ENCODE measurements around the gene ZBTB21. TPM values are rescaled to one million over a fixed set of nuclear protein-coding genes. Genes with fewer than 3 reads are reported as not detected.
"Not testable (repeated sequence)": the region's sequence is repeated elsewhere in the genome, so short reads cannot be mapped to it uniquely, and the experiment has no call there.

The ZBTB21 gene
- total and polyA plus RNA-seq, 5 donors from 2014 or later = 2.4 to 107 (median 5.7) TPM

DNA sequence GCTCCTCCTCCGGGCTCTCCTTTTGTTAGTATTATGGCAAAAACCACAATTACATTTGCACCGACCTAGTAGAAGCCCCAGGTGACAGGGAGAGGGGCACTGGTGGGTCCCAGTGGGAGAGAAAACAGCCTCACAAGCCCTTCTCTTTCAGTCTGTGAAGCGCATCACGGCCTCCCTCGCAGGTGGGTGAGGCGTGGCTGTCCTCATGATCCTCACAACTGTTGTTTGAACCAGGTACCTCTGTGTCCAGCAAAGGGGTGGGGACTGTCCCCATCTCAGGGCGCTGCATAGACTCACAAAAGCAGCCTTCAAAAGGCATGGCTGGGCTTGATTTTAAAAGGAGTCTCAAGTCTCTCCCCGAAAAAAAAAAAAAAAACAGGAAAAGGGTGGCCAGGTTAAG is 48.4 kb downstream of the ZBTB21 start:
- Histone ChIP-seq H3K27me3 (ENCODE audit: control insufficient read depth, insufficient read depth, low read length) (peaks cover 5% of the 10 kb centered on the region), H3K4me3 (ENCODE audit: low read depth, low read length) (no peak overlapping the region), H3K36me3 (ENCODE audit: control insufficient read depth, insufficient read depth, low read length) (no peaks in the 10 kb centered on the region), H3K4me1 (ENCODE audit: control insufficient read depth, insufficient read depth, low read length, poor library complexity, severe bottlenecking) (no peaks in the 10 kb centered on the region), H3K27ac (ENCODE audit: insufficient read depth, low read length, poor library complexity, severe bottlenecking) (no peak overlapping the region), H3K9me3 (ENCODE audit: control insufficient read depth in 2 of 2, low read length in 2 of 2) (no peaks in the 10 kb centered on the region)
- Mint-ChIP-seq H3K27me3 (peaks cover 25% of the 10 kb centered on the region), H3K9me3 (peaks cover 0 to 1% (median 0%) of the 10 kb centered on the region in 7 donors), H3K4me1 (peaks cover 0 to 6% (median 5%) of the 10 kb centered on the region in 4 donors), H3K27ac (no peak overlapping the region), H3K36me3 (no peaks in the 10 kb centered on the region), H3K4me3 (no peak overlapping the region)
- DNase-seq (no peak), ATAC-seq (ENCODE audit: low read depth in 2 of 2) (no peak)

DNA sequence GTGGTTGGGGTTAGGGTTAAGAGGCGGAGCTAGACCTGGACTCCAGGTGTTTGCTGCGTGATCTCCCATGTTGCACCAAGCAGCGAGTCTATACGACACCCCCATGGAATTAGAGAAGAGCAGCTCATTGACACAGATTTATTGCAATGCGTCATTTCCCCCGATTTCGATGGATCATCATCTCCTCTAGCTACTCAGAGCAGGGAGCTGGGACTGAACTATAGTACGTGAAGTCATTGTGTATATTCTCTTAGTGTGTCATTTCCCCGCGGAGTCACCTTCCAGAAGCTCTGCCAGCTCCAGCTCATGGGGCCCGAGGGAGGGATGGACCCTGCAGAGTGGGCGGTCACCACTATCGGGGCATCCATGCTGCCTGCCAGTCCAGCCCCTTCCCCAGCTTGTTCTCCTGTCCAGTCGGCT is 48.9 kb downstream of the ZBTB21 start:
- ATAC-seq (ENCODE audit: low read depth in 2 of 2) (no peak), DNase-seq (no peak)
- Mint-ChIP-seq H3K27ac (no peak overlapping the region), H3K4me1 (peaks cover 0 to 6% (median 5%) of the 10 kb centered on the region in 4 donors), H3K27me3 (peaks cover 25% of the 10 kb centered on the region), H3K4me3 (no peak overlapping the region), H3K36me3 (no peaks in the 10 kb centered on the region), H3K9me3 (peaks cover 0 to 1% (median 0%) of the 10 kb centered on the region in 7 donors)
- no peak overlapping the region for H3K27ac ChIP-seq (ENCODE audit: insufficient read depth, low read length, poor library complexity, severe bottlenecking)
- H3K4me3 ChIP-seq (ENCODE audit: low read depth, low read length) = no peak overlapping the region
- peaks cover 5% of the 10 kb centered on the region for H3K27me3 ChIP-seq (ENCODE audit: control insufficient read depth, insufficient read depth, low read length)
- H3K36me3 ChIP-seq (ENCODE audit: control insufficient read depth, insufficient read depth, low read length) = no peaks in the 10 kb centered on the region
- no peaks in the 10 kb centered on the region for H3K4me1 ChIP-seq (ENCODE audit: control insufficient read depth, insufficient read depth, low read length, poor library complexity, severe bottlenecking)
- H3K9me3 ChIP-seq (ENCODE audit: control insufficient read depth in 2 of 2, low read length in 2 of 2) = no peaks in the 10 kb centered on the region

DNA sequence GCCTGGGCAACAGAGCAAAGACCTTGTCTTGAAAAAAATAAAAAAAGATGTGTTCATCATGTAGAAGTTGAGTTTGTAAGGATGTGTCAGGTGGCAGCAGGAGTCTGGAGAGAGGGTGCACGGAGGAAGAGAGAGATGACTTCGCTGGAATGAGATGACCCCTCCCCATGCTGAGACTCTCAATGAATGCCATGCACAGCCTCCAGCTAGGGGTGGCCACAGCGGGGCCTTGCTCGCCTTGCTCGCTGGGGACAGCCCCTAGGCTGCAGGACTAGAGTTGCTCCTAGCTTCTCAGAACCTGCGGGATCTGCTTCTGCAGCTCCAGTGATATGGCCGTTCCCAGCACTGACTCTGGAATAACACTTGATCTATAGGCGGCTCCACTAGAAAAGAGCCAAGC is 49.8 kb downstream of the ZBTB21 start:
- Mint-ChIP-seq H3K36me3 (no peaks in the 10 kb centered on the region), H3K27ac (no peak overlapping the region), H3K9me3 (peaks cover 0 to 1% (median 0%) of the 10 kb centered on the region in 7 donors), H3K27me3 (peaks cover 21% of the 10 kb centered on the region), H3K4me3 (no peak overlapping the region), H3K4me1 (peaks cover 0 to 6% (median 5%) of the 10 kb centered on the region in 4 donors)
- peaks cover 5% of the 10 kb centered on the region for H3K27me3 ChIP-seq (ENCODE audit: control insufficient read depth, insufficient read depth, low read length)
- H3K4me3 ChIP-seq (ENCODE audit: low read depth, low read length) = no peak overlapping the region
- H3K36me3 ChIP-seq (ENCODE audit: control insufficient read depth, insufficient read depth, low read length) = no peaks in the 10 kb centered on the region
- H3K27ac ChIP-seq (ENCODE audit: insufficient read depth, low read length, poor library complexity, severe bottlenecking) = no peak overlapping the region
- no peaks in the 10 kb centered on the region for H3K4me1 ChIP-seq (ENCODE audit: control insufficient read depth, insufficient read depth, low read length, poor library complexity, severe bottlenecking)
- DNase-seq (no peak), ATAC-seq (ENCODE audit: low read depth in 2 of 2) (no peak)
- no peaks in the 10 kb centered on the region for H3K9me3 ChIP-seq (ENCODE audit: control insufficient read depth in 2 of 2, low read length in 2 of 2)

DNA sequence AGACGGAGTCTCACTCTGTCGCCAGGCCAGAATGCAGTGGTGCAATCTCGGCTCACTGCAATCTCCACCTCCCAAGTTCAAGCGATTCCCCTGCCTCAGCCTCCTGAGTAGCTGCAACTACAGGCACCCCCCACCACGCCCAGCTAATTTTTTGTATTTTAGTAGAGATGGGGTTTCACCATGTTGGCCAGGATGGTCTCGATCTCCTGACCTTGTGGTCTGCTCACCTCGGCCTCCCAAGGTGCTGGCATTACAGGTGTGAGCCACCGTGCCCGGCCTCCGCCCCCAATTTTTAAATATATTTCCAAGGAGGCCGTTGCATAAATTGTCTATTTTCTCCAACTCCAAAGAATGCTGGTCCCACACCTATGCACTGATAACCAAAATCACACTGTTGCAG is 50.5 kb downstream of the ZBTB21 start:
- not testable (repeated sequence) for H3K27me3 ChIP-seq (ENCODE audit: control insufficient read depth, insufficient read depth, low read length); H3K9me3 ChIP-seq (ENCODE audit: control insufficient read depth in 2 of 2, low read length in 2 of 2); H3K4me1 ChIP-seq (ENCODE audit: control insufficient read depth, insufficient read depth, low read length, poor library complexity, severe bottlenecking); ATAC-seq (ENCODE audit: low read depth in 2 of 2); H3K27ac Mint-ChIP-seq; H3K27ac ChIP-seq (ENCODE audit: insufficient read depth, low read length, poor library complexity, severe bottlenecking); H3K36me3 Mint-ChIP-seq; H3K36me3 ChIP-seq (ENCODE audit: control insufficient read depth, insufficient read depth, low read length); H3K9me3 Mint-ChIP-seq; DNase-seq; H3K4me3 Mint-ChIP-seq; H3K4me1 Mint-ChIP-seq; H3K4me3 ChIP-seq (ENCODE audit: low read depth, low read length)
- peaks cover 18% of the 10 kb centered on the region for H3K27me3 Mint-ChIP-seq

DNA sequence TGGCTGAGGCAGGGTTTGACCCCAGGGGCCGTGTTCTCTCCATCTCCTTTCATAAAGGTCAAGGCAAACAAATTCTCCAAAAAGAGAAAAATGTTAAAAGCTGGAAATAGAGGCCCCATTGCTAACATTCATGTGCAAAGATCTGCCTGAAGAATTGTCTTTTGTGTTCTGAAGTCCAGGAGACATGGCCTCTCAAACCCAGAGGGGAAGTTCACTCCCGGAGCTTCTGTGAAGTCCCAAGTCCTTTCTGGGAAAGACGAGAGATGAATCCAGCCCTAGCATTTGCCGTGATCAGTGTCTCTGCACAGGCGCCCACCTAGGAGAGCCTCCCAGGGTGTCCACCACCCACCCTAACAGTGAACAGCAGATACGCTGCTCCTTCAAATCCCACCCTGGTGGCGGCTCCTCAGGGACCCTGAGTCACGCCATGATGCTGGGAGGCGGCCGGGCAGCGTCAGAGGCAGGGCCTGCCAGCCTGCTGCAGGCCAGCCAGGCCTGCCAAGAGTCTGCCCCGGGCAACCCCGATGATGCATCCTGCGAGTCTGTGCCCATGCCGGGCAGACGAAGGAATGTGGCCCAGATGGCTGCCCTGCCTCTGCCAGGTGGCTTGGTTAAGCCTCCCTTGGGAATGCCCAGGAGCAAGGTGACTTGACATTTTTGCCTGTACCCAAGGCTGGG is 51.1 kb downstream of the ZBTB21 start:
- Mint-ChIP-seq H3K27ac (no peak overlapping the region), H3K36me3 (no peaks in the 10 kb centered on the region), H3K4me1 (peaks cover 0 to 13% (median 8%) of the 10 kb centered on the region in 4 donors), H3K4me3 (no peak overlapping the region), H3K27me3 (peaks cover 25% of the 10 kb centered on the region), H3K9me3 (peaks cover 0 to 1% (median 0%) of the 10 kb centered on the region in 7 donors)
- Histone ChIP-seq H3K36me3 (ENCODE audit: control insufficient read depth, insufficient read depth, low read length) (no peaks in the 10 kb centered on the region), H3K27ac (ENCODE audit: insufficient read depth, low read length, poor library complexity, severe bottlenecking) (no peak overlapping the region), H3K27me3 (ENCODE audit: control insufficient read depth, insufficient read depth, low read length) (peaks cover 8% of the 10 kb centered on the region), H3K9me3 (ENCODE audit: control insufficient read depth in 2 of 2, low read length in 2 of 2) (no peaks in the 10 kb centered on the region), H3K4me1 (ENCODE audit: control insufficient read depth, insufficient read depth, low read length, poor library complexity, severe bottlenecking) (no peaks in the 10 kb centered on the region), H3K4me3 (ENCODE audit: low read depth, low read length) (no peak overlapping the region)
- DNase-seq (no peak), ATAC-seq (ENCODE audit: low read depth in 2 of 2) (no peak)

DNA sequence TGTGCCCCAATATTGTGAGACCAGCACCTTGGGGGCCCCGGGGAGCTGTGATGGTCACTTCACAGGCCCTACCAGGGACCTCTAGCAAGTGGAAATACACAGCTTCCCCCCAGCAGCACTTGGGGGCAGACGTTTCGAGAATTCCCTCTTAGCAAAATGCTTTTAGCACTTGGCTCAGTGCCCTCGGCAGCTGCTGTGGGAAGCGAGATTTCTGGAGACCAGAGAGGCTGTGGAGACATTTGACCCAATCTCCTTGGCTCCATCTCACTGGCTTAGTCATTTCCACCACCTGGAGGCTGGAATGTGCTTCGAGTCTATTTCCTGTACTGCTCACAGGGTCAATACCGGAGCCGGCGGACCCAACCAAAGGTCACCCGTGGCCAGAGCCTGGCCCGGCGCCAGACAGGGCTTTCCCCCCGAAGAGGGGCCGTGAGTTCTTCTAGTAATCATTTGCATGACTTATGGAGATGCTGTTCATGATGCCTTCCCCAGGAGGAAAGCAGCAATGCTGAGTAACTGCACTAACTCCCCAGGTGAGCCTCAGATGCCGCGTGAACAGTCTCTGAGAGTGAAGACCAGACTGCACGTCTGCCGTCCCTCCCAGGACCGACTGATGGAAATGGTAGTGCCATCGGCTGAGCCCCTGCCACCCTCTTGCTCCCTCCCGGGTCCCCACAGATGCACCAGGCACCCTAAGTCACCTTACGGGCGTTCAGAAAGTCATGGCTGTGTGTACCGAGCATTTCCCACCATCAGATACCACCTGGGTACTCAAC is 52.0 kb downstream of the ZBTB21 start:
- H3K36me3 ChIP-seq (ENCODE audit: control insufficient read depth, insufficient read depth, low read length) = no peaks in the 10 kb centered on the region
- H3K27me3 Mint-ChIP-seq = peaks cover 25% of the 10 kb centered on the region
- no peak overlapping the region for H3K4me3 ChIP-seq (ENCODE audit: low read depth, low read length)
- no peaks in the 10 kb centered on the region for H3K4me1 ChIP-seq (ENCODE audit: control insufficient read depth, insufficient read depth, low read length, poor library complexity, severe bottlenecking)
- H3K27ac ChIP-seq (ENCODE audit: insufficient read depth, low read length, poor library complexity, severe bottlenecking) = no peak overlapping the region
- H3K27ac Mint-ChIP-seq = no peak overlapping the region
- no peaks in the 10 kb centered on the region for H3K9me3 ChIP-seq (ENCODE audit: control insufficient read depth in 2 of 2, low read length in 2 of 2)
- no peaks in the 10 kb centered on the region for H3K36me3 Mint-ChIP-seq
- peaks cover 0 to 13% (median 8%) of the 10 kb centered on the region in 4 donors for H3K4me1 Mint-ChIP-seq
- ATAC-seq (ENCODE audit: low read depth in 2 of 2) (no peak), DNase-seq (no peak)
- H3K9me3 Mint-ChIP-seq = peaks cover 0 to 1% (median 0%) of the 10 kb centered on the region in 7 donors
- no peak overlapping the region for H3K4me3 Mint-ChIP-seq
- H3K27me3 ChIP-seq (ENCODE audit: control insufficient read depth, insufficient read depth, low read length) = peaks cover 8% of the 10 kb centered on the region

DNA sequence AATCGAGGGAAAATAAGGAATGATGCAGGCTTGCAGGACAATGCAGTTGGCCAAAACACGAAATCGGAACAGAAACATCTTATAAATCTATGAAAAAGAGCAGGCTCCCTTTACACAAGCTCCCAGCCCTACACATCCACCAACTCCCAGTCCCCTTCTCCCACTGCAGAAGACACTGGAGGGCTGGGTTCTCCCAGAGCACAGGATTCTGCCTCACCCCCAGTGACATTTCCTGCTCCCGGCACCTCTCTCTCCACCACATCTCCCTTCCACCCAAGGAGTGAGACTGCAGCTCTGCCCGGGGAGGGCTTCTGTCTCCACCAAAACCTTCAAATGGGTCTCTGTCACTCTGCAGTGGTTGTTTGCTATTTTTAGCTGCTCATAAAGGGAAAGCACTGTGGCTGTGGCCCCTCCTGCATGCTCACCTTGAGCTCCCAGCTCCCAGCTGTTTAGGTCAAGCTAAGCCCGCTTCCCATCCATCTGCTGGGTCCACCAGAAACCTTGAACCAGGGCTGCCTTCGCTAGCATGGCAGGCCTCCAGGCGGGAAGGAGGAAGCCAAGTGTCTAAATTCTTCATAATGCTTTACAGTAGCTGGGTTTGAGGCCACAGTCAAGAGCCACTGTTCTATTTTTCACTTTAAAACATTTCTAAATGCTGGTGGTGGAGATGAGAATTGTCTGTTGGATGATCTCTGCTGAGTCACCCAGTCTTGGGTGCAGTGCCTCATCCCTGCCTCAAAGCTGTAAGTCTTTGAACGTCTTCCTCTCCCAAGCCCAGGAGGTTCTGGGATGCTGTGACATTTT is 53.0 kb downstream of the ZBTB21 start:
- Mint-ChIP-seq H3K4me1 (peaks cover 0 to 22% (median 8%) of the 10 kb centered on the region in 4 donors), H3K27me3 (peaks cover 32% of the 10 kb centered on the region), H3K36me3 (no peaks in the 10 kb centered on the region), H3K9me3 (no peaks in the 10 kb centered on the region), H3K27ac (no peak overlapping the region), H3K4me3 (no peak overlapping the region)
- Histone ChIP-seq H3K4me3 (ENCODE audit: low read depth, low read length) (no peak overlapping the region), H3K4me1 (ENCODE audit: control insufficient read depth, insufficient read depth, low read length, poor library complexity, severe bottlenecking) (no peaks in the 10 kb centered on the region), H3K27ac (ENCODE audit: insufficient read depth, low read length, poor library complexity, severe bottlenecking) (no peak overlapping the region), H3K36me3 (ENCODE audit: control insufficient read depth, insufficient read depth, low read length) (no peaks in the 10 kb centered on the region), H3K27me3 (ENCODE audit: control insufficient read depth, insufficient read depth, low read length) (peaks cover 8% of the 10 kb centered on the region), H3K9me3 (ENCODE audit: control insufficient read depth in 2 of 2, low read length in 2 of 2) (no peaks in the 10 kb centered on the region)
- DNase-seq (peak in 1 of 3 donors; percentile 27), ATAC-seq (ENCODE audit: low read depth in 2 of 2) (no peak)
